Breast epithelium (tissue), 3 donors: ENCODE data around the gene C11orf97.

Experiments
- CTCF ChIP-seq, 3 donors: fragments of 450-650 bp; IDR thresholded peaks; one replicate each; pipeline ENCODE4 v1.5.1; 2016 to 2017; ENCODE audit warnings: antibody characterized with exemption in 3 of 3, mild to moderate bottlenecking in 3 of 3, moderate library complexity in 3 of 3
- POLR2A ChIP-seq: fragments of 450-650 bp; IDR thresholded peaks from one replicate; pipeline ENCODE4 v1.6.1; 2016; ENCODE audit warnings: antibody characterized with exemption, mild to moderate bottlenecking, moderate library complexity

GRCh38 chr11:94481342-94481741 lies 30.9 kb upstream of the C11orf97 start:
- TF ChIP-seq CTCF (IDR thresholded peaks at IDR 0.05) (no peak), POLR2A (no peak)
